GM18511 (cell line): Measurements from ENCODE around the gene PTPN12.
"Not testable (repeated sequence)": the region's sequence is repeated elsewhere in the genome, so short reads cannot be mapped to it uniquely, and the experiment has no call there.

Experiments used
- ATAC-seq: cut with Tn5 transposase; IDR thresholded peaks from one replicate; pipeline ENCODE4 v1.9.1; 2021; ENCODE audit warnings: mild to moderate bottlenecking, moderate library complexity; ENCODE audit not compliant: unreplicated experiment

PTPN12 gene

DNA sequence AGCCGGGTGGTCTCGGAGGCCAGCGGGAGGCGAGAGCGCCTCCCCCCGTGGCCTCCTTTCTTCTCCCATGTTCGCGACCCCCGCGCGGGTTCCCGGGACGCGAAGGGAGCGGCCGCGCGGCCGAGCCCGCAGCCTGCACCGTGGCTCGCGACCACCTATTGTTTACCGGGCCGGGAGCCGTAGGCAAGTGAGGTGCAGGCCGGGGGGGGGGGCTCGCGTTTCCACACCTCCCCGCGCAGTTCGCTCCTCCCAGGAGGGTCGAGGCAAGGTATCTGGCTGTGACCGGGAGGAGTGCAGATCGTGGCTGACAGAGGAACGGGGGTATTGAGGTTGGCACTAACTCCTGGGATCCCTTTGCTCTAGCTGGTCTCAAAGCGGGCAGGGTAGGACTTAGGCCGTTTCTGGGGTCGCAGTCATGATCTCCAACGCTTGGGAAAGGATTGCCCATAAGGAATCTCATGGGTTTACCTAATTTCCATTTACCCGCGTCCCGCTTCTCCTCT is 734 bp downstream of the PTPN12 start:
- peak; percentile 8 for ATAC-seq

DNA sequence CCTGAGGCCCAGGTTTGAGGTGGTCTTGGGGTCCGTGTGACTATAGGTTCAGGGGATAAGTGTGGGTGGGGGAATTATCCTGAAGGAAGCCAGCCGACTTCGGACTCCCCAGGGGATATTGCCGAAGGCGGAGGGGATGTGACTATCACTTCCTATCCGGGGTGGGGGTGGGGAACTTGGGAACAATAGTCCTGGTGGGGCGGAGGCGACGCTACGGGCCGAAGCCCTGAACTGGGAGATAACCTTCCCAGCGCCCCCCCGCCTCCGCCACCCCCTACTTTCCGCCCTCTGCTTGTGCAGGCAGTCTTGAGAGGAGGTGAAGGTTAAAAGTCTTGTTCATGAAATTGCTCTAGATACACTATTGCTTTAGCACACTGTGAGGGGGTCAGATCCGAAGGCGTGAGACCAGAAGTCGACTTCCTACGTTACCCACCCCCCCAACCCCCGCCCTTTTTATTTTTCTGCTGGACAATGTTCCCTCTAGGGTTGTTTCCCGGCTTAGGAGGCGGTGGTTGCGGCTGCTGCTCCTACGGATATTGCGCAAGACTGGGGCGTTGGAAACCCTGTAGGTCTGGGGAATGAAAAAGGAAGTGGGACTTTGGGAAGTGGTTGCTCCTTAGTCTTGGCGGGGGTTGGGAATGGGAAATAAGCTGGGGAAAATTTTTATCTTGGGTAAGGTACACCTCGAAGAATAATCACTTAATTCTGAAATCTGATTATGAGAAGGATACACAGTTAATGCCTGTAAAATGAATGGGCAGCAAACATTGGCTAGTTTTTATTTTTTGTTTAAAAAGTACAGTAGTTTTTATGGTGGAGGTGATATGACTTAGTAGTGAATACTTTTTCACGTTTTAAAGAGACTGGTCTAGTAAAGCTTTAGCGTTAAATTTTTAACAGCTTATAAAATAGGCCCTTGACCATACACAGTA is 1.5 kb downstream of the PTPN12 start:
- ATAC-seq = no peak

DNA sequence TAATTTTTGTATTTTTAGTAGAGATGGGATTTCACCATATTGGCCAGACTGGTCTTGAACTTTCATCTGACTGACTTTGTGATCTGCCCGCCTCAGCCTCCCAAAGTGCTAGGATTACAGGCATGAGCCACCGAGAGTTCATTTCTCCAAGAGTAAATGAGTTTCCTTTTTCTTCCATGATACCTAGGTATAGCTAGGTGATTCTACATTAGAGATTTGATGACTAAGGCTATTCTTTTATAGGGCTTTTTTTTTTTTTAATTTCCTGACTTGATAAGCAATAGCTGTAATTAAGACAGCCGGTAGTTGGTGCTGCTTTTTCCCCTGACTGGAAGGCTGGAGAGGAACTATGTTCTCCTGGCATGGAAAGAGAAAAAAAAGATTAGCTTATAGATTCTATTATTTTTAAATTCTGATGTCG is 3.3 kb downstream of the PTPN12 start:
- ATAC-seq = no peak

DNA sequence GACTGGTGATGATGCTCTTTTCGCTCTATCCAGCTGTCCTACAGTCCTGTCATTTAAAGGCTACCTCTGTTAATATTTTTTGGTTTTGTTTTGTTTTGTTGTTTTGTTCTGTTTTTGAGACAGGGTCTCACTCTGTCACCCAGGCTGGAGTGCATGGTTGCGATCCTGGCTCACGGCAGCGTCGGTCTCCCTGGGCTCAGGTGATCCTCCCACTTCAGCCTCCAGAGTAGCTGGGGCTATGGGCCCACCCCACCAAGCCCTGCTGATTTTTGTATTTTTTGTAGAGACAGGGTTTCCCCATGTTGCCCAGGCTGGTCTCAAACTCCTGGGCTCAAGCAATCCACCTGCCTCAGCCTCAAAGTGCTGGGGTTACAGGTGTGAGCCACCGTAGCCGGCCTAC is 3.9 kb downstream of the PTPN12 start:
- not testable (repeated sequence) for ATAC-seq

DNA sequence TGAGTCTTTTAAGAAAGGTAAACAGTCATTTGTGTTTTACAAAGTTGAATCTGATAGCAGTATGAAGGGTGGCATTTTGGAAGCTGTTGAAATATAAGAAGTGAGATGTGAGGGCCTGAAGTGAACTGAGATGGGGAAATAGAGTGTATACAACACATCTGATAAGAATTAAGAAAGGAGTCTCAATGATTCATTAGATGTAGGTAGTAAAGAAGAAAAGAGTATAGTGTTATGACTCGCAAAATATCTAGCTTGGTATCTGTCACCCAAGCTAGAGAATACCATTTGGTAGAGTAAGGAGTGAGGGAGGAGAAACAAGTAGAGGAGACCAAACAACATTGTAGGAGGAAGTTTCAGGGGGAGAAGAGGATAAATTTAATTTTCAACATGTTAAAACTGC is 5.3 kb downstream of the PTPN12 start:
- no peak for ATAC-seq

DNA sequence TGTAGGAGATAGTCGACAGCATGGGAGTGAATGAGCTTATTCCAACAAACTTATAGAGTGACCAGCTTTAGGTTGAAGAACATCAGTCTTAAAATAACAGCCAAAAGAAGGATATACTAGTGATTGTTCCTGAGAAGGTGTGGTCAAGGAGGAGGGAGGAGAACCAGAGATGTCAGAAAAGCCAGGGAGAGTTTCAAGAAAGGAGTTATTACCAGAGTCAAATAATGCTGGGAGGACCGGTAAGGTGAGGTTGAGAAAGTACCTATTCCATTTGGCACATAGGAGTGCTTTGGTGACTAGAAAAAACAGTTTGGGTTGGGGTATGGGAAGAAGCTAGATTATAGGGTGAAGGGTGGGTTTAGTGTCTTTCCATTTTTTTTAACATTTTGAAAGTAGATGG is 5.8 kb downstream of the PTPN12 start:
- ATAC-seq = no peak

DNA sequence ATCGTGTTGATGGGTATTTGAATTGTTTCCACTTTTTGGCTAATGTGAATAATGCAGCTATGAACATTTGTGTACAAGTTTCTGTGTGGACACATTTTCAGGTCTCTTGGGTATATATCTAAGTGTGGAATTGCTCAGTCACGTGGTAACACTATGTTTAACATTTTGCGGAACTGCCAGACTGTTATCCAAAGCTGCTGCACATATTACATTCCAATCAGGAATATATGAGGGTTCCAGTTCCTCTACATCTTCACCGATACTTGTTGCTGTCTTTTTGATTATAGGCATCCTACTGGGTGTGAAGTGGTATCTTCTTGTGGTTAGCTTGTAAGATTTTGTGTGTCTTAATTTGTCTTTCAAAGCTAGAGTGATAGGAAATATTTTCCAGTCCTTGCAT is 6.8 kb downstream of the PTPN12 start:
- peak; percentile 48 for ATAC-seq

DNA sequence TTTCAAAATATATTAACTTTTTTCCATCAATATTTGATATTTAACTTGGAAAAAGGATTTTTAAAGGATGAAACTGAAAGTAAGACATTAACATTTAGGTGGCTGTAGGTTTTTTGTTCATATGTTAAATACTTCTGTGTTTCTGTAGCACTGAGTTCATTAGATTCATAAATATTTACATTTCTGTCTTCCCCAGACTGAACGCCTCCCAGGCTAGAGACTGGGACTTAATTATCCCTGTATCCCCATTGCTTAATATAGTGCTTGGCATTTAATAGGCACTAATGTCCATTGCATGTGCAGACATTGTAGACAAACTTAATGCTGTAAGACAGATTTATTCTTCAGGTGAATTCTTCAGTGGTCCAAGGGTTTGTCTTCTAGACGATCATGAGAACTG is 7.4 kb downstream of the PTPN12 start:
- no peak for ATAC-seq

DNA sequence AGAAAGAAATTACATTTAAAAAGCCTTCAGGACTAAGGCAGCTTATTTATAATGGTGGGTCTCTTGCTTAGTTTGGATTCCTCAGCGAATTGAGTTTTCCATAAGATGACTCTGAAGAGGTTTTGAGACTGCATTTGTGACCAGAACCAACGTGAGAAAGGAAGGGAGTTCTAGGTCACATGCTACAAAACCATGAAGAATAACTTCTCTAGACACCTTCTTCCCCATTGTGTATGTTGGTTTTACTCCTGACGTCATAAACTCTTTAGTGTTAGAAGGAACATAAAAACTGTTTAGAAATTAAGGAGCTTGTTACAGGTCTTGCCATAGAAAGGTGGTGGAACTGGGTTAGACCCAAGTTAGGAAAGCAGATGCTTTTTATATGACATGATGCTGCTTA is 11.1 kb downstream of the PTPN12 start:
- ATAC-seq = no peak

DNA sequence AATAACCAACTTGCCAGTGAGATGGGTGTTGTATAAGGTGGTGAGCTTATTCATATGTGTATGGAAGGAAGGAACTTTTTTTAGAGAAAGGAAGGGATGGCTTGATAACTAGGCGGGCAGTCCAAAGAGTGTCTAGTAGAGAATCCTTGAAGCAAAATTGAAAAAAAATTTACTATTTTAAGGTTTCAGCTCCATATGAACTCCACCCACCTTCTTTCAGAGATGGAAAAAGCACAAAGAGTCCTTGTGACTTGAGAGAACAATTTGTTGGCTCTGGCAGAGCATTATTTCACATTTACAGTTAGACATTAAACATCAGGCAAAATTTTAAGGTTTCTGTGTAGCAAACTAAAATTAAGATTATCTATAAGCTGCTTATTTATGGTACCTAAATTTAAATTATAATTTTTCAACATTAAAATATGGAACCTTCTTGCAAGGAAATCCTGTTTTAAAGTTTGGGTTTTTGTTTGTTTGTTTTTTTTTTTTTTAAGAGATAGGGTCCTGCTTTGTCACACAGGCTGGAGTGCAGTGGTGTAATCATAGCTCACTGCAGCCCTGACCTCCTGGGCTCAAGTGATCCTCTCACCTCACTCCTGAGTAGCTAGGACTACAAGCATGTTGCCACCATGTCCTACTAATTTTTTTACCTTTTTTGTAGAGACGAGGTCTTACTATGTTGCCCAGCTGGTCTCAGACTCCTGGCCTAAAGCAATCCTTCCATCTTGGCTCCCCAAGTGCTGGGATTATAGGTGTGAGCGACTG is 12.2 kb downstream of the PTPN12 start:
- ATAC-seq = no peak

DNA sequence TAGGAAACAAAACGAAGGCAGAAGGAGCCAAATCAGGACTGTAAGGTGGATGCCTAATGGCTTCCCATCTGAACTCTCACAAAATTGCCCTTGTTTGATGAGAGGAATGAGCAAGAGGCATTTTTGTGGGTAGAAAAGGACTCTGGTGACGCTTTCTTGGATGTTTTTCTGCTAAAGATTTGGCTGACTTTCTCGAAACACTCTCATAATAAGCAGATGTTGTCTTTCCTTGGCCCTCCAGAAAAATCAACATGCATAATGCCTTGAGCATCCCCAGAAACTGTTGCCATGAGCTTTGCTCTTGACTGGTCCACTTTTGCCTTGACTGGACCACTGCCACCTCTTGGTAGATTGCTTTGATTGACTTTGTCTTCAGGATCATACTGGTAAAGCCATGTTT is 13.5 kb downstream of the PTPN12 start:
- no peak for ATAC-seq

DNA sequence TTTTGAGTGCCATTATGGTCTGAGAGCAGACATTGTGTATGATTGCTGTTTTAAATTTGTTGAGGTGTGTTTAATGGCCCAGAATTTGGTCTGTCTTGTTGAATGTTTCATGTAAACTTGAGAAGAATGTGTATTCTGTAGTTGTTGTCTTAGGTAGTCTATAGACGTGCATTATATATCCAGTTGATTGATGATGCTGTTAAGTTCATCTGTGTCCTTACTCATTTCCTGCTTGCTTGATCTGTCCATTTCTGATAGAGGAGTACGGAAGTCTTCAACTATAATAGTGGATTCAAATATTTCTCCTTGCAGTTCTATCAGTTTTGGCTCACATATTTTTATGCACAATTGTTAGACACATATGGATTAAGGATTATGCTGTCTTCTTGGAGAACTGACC is 16.0 kb downstream of the PTPN12 start:
- ATAC-seq = no peak

DNA sequence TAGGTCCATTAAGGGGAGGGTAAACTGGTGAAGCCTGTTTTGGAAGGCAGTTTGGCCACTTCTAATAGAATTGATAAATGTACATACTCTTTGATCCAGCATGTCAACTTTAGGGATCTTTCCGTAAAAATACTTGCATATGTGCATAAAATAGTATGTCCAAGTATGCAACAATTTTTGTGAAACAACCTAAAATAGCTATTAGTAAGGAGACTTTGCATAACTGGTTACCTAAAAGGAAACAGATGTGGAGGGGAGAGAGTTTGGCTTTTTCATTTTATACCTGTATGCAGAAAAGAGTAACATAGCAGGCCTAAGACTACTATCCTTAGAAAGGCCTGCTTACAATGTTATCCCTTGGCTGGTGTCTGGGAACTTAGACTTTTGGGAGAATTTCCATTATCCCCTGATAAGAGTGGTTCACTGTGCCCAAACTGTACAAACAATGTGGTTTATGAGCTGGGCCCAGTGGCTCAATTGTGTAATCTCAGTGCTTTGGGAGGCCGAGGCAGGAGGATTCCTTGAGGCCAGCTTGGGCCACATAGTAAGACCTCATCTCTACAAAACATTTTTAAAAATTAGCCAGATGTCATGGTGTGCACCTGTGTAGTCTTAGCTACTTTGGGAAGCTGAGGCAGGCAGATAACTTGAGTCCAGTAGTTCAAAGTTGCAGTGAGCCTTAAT is 21.3 kb downstream of the PTPN12 start:
- no peak for ATAC-seq

DNA sequence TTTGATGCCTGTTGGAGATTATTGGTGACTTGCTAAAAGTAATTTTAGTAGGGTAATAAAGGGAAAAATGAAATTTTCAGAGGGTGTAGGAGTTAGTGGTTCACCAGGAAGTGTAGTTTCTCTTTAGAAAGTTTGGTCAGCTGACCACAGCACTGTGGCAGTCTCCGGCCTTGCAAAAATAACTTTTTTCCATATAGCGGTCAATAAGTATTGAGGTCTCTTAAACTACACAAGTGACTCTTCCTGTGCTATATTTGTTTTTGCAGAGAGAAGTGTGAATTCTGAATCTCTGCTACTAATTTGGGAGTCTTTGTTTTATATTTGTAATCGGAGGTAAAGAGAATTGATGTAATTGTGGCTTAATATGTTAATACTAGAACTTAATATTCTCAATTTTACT is 24.3 kb downstream of the PTPN12 start:
- peak; percentile 93 for ATAC-seq

DNA sequence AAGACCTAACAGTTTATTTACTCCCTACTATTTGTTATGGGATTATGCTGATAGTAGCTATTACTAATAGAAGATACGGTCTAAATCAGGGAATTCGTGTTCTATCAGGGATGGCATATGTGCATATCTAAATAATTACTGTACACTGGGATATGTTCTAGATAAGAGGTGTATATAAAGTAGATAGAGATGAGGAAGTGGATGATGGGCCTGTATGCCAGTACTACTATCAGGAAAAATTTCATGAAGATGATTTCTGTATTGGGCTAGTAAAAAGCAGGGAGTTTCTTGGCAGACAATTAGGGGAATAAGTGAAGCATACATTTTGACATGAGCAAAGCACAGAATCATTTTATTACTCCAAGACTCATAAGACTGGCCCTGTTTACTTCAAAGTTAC is 26.2 kb downstream of the PTPN12 start:
- no peak for ATAC-seq

DNA sequence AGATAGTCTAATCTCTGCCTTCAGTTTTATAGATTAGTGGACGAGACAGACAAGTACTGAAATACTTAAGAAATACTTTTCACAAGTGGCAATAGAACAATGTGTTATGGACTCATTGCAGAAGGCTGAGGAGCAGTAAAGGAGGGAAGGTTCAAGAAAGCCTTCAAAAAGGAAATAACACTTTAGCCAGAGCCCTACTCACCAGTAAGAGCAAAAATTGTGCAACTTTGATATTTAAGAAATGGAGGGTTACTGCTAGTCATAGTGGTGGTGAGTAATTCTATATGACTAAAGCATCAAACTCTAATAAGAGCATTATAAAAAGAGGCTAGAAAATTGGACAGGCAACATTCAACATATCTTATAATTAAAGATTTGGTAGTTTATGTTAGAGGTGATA is 28.8 kb downstream of the PTPN12 start:
- no peak for ATAC-seq

DNA sequence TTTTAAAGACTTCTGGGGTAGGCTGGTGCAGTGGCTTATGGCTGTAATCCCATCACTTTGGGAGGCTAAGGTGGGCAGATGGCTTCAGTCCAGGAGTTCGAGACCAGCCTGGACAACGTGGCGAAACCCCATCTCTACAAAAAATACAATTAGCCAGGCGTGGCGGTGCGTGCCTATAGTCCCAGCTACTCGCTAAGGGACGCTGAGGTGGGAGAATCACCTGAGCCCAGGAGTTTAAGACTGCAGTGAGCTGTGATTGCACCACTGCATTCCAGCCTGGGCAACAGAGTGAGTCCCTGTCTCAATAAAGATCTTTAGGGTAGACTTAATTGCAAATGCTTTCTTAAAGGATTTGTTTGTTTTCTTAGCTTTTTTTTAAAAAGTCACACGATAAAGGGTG is 29.3 kb downstream of the PTPN12 start:
- ATAC-seq = no peak

DNA sequence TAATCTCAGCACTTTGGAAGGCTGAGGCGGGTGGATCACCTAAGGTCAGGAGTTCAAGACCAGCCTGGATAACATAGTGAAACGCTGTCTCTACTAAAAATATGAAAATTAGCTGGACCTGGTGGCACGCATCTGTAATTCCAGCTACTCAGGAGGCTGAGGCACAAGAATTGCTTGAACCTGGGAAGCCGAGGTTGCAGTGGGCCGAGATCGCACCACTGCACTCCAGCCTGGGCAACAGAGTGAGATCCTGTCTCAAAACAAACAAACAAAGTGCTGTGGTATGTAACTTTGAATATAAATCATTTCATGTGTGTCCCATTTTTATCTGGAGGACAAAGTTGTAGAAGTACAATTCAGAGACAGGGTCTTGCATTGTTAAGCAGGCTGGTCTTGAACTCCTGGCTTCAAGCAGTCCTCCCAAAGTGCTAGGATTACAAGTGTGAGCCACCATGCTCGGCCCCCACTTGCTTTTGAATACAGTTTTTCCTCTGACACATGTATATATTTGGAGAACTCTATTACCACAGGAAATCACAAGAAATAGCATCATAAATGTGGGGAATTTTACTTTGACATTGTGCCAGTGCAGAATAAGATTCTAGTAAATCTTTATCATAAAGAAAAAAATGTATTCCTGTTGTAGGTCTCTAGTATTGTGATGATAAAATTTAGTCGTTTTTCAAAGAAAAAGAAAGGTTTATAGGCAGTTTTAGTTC is 32.6 kb downstream of the PTPN12 start:
- no peak for ATAC-seq

DNA sequence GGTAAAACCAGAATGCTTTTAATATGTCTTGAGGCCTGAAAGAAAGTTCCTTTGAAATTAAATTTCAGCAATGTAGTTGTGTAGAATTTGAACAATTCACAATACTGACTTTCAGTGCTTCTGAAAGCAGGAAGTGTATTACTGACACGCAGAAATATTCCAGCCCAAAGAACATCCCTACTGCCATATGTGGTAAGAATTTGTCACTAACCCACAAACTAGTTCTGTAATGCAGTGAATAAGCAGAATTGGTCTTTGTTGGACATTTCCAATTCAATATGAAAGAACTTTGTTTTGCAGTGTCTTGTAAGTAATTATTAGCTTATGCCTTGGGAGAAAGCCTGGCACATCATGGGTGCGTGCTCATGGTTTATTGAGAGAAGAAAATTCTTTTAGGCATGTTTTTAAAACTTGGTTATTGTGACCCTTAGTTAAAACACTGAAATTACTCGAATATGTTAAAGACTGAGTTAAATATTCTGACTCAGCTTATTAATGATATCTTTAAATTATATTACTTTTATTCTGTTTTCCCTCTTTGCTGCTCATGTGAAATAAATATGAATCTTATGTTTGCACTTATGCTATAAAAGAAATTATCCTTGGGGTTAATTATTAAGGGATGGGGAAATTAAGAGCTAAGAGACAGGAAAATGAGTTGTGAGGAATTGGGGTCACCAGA is 33.4 kb downstream of the PTPN12 start:
- ATAC-seq = peak; percentile 65

DNA sequence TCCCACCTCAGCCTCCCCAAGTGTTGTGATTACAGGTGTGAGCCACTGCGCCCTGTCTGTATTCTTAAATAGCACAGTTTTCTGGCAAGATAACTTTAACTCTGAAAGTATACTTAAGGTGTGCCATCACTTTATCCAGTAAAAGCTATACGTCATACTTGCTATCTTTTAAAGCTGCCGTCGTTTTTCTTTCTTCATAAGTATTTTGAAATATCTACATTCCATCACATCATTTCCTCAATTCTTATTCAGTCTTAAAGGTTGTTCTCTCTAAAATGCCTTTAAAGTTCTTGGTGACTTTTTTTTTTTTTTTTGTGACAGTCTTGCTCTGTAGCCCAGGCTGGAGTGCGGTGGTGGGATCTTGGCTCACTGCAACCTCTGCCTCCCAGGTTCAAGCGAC is 34.7 kb downstream of the PTPN12 start:
- ATAC-seq = no peak
